H1 (cell line): ENCODE results near the gene SLC34A1. TPM values are rescaled to one million over a fixed set of nuclear protein-coding genes. Genes with fewer than 3 reads are reported as not detected.

Experiments
- CTCF ChIA-PET: fragments of 300-600 bp; sonication (Branson Sonifier 250); formaldehyde crosslinking; loops from one replicate; lab custom pipeline; 2021; ENCODE audit not compliant: partially characterized antibody; lab: Charles Lee
- POLR2A ChIA-PET: fragments of 300-600 bp; sonication (Branson Sonifier 250); formaldehyde crosslinking; loops from one replicate; lab custom pipeline; 2021; ENCODE audit warnings: inconsistent platforms; ENCODE audit not compliant: partially characterized antibody; lab: Charles Lee
- DNase-seq, 2 experiments: peaks; one replicate each; pipeline versions ENCODE4 v3.0.0 to v3.0.0-alpha.2; 2010 to 2022; ENCODE audit warnings: low spot score in 2 of 2, low read depth in 1 of 2, mixed read lengths in 1 of 2
- FAIRE-seq: peaks from 2 replicates; lab custom pipeline; 2011; peaks lifted over from hg19 to GRCh38; lab: Jason Lieb, UNC
- H2AFZ ChIP-seq: 2 replicates; pipeline ENCODE4 v1.8.1; 2012; ENCODE audit warnings: low read length, inconsistent platforms
- H2AK5ac ChIP-seq: 2 replicates; pipeline ENCODE4 v1.6.1; 2013; ENCODE audit warnings: low read depth, low read length
- H2BK120ac ChIP-seq: replicated peaks from 2 replicates; pipeline ENCODE3; 2013; ENCODE audit warnings: low read depth, low read length, inconsistent platforms
- H2BK12ac ChIP-seq: 2 replicates; pipeline ENCODE4 v1.6.1; 2013; ENCODE audit warnings: low read depth, low read length
- H2BK15ac ChIP-seq: 2 replicates; pipeline ENCODE4 v1.6.1; 2013; ENCODE audit warnings: low read length
- H2BK20ac ChIP-seq: 2 replicates; pipeline ENCODE4 v1.6.1; 2013; ENCODE audit warnings: low read length
- H2BK5ac ChIP-seq: 2 replicates; pipeline ENCODE4 v1.6.1; 2013; ENCODE audit warnings: low read depth, low read length
- H3K14ac ChIP-seq: 2 replicates; pipeline ENCODE4 v1.6.1; 2013; ENCODE audit warnings: inconsistent platforms; ENCODE audit not compliant: insufficient read length
- H3K18ac ChIP-seq: 2 replicates; pipeline ENCODE4 v1.6.1; 2013; ENCODE audit warnings: low read length; ENCODE audit errors: extremely low read depth
- H3K23ac ChIP-seq: 2 replicates; pipeline ENCODE4 v1.6.1; 2013; ENCODE audit warnings: inconsistent platforms; ENCODE audit not compliant: insufficient read length
- H3K23me2 ChIP-seq: 2 replicates; pipeline ENCODE4 v1.6.1; 2013; ENCODE audit warnings: low read depth, low read length
- H3K27ac ChIP-seq: 2 replicates; pipeline ENCODE4 v1.6.1; 2011; ENCODE audit warnings: low read depth, low read length, inconsistent platforms
- H3K27me3 ChIP-seq, 4 experiments: replicated peaks in 1 of 4; 1 replicate in 1 of 4; 2 replicates in 3 of 4; pipeline versions ENCODE4 v1.6.1 to v1.8.1; 2011 to 2013; ENCODE audit warnings: low read length in 3 of 4, mild to moderate bottlenecking in 3 of 4, inconsistent platforms in 2 of 4, mixed read lengths in 2 of 4, moderate library complexity in 1 of 4; ENCODE audit not compliant: control insufficient read depth in 3 of 4, insufficient read depth in 3 of 4; ENCODE audit errors: extremely low read depth in 1 of 4
- H3K36me3 ChIP-seq, 4 experiments: 2 replicates each; pipeline versions ENCODE4 v1.6.1 to v1.8.1; 2011 to 2013; ENCODE audit warnings: mild to moderate bottlenecking in 4 of 4, low read length in 3 of 4, moderate library complexity in 2 of 4, control low read depth in 1 of 4, inconsistent platforms in 1 of 4; ENCODE audit not compliant: insufficient read depth in 4 of 4, control insufficient read depth in 2 of 4
- H3K4ac ChIP-seq: replicated peaks from 2 replicates; pipeline ENCODE3; 2013; ENCODE audit warnings: low read length, low read depth, mixed read lengths, inconsistent platforms; ENCODE audit not compliant: insufficient read length
- H3K4me1 ChIP-seq, 4 experiments: replicated peaks in 1 of 4; 1 replicate in 1 of 4; 2 replicates in 3 of 4; pipeline versions ENCODE4 v1.6.1 to v1.8.1; 2011 to 2013; ENCODE audit warnings: low read length in 3 of 4, inconsistent platforms in 2 of 4, mixed read lengths in 1 of 4; ENCODE audit not compliant: insufficient read depth in 4 of 4, control insufficient read depth in 3 of 4
- H3K4me2 ChIP-seq, 2 experiments: 2 replicates each; pipeline versions ENCODE4 v1.6.1 to v1.8.1; 2011 to 2013; ENCODE audit warnings: low read depth in 2 of 2, low read length in 2 of 2, control low read depth in 1 of 2, inconsistent platforms in 1 of 2, mild to moderate bottlenecking in 1 of 2; ENCODE audit not compliant: insufficient read depth in 1 of 2
- H3K4me3 ChIP-seq, 4 experiments: fragments of 200-600, 300-600 bp in 1 of 4; sonication (generic), shearing (Covaris generic), sonication (Bioruptor Twin) in 1 of 4; 2 replicates each; pipeline versions ENCODE4 v1.5.1 to v1.8.1; 2011 to 2016; ENCODE audit warnings: low read length in 4 of 4, low read depth in 3 of 4, control low read depth in 2 of 4, inconsistent platforms in 2 of 4, mild to moderate bottlenecking in 2 of 4, mixed read lengths in 1 of 4, moderate library complexity in 1 of 4; ENCODE audit not compliant: insufficient read depth in 2 of 4; ENCODE audit errors: extremely low read depth in 1 of 4
- H3K56ac ChIP-seq: replicated peaks from 2 replicates; pipeline ENCODE3; 2013; ENCODE audit warnings: low read depth, mild to moderate bottlenecking, mixed read lengths, low read length, inconsistent platforms; ENCODE audit not compliant: insufficient read length
- H3K79me1 ChIP-seq: 2 replicates; pipeline ENCODE4 v1.6.1; 2013; ENCODE audit warnings: low read depth, low read length, control low read depth
- H3K79me2 ChIP-seq, 2 experiments: 2 replicates each; pipeline versions ENCODE4 v1.6.1 to v1.8.1; 2012 to 2013; ENCODE audit warnings: low read length in 2 of 2, mild to moderate bottlenecking in 2 of 2, inconsistent platforms in 1 of 2; ENCODE audit not compliant: insufficient read depth in 2 of 2, control insufficient read depth in 1 of 2
- H3K9ac ChIP-seq, 4 experiments: replicated peaks in 1 of 4; 1 replicate in 1 of 4; 2 replicates in 3 of 4; pipeline versions ENCODE4 v1.6.1 to v1.8.1; 2011 to 2013; ENCODE audit warnings: low read depth in 3 of 4, low read length in 3 of 4, control low read depth in 2 of 4, mild to moderate bottlenecking in 2 of 4, moderate library complexity in 2 of 4, inconsistent platforms in 1 of 4; ENCODE audit errors: extremely low read depth in 1 of 4
- H3K9me3 ChIP-seq, 2 experiments: 2 replicates each; pipeline versions ENCODE4 v1.6.1 to v1.8.1; 2012 to 2013; ENCODE audit warnings: mild to moderate bottlenecking in 2 of 2, moderate library complexity in 2 of 2, control low read depth in 1 of 2, inconsistent platforms in 1 of 2, low read depth in 1 of 2, low read length in 1 of 2, mixed read lengths in 1 of 2; ENCODE audit not compliant: insufficient read depth in 2 of 2
- H4K20me1 ChIP-seq, 2 experiments: replicated peaks in 1 of 2; 2 replicates each; pipeline versions ENCODE3 to v1.8.1; 2011 to 2013; ENCODE audit warnings: inconsistent platforms in 2 of 2, low read length in 2 of 2, mild to moderate bottlenecking in 1 of 2; ENCODE audit not compliant: insufficient read depth in 2 of 2, control insufficient read depth in 1 of 2
- H4K5ac ChIP-seq: 2 replicates; pipeline ENCODE4 v1.6.1; 2013; ENCODE audit warnings: low read length, low read depth, mixed read lengths, inconsistent platforms; ENCODE audit not compliant: insufficient read length
- H4K8ac ChIP-seq: 2 replicates; pipeline ENCODE4 v1.8.0; 2013; ENCODE audit warnings: mild to moderate bottlenecking, moderate library complexity, low read length, inconsistent platforms; ENCODE audit not compliant: insufficient read depth; ENCODE audit errors: extremely low read depth
- H4K91ac ChIP-seq: replicated peaks from 2 replicates; pipeline ENCODE3; 2013; ENCODE audit warnings: low read length, mixed read lengths, inconsistent platforms; ENCODE audit not compliant: insufficient read length
- ASH2L ChIP-seq: fragments of 200-600, 300-600 bp; sonication (generic); IDR thresholded peaks from one replicate; pipeline ENCODE4 v1.7.1; 2017; ENCODE audit warnings: low read length
- CEBPB ChIP-seq: IDR thresholded peaks from 2 replicates; pipeline ENCODE4 v1.6.1; 2012; ENCODE audit warnings: low read depth, low read length
- CHD1 ChIP-seq: IDR thresholded peaks from 2 replicates; pipeline ENCODE4 v1.6.1; 2012; ENCODE audit warnings: low read depth, low read length, improper control_type of control experiment
- CREB1 ChIP-seq: IDR thresholded peaks from 2 replicates; pipeline ENCODE4 v1.6.1; 2012; ENCODE audit warnings: inconsistent platforms
- CTCF ChIP-seq, 3 experiments: IDR thresholded peaks; 1 replicate in 2 of 3; 2 replicates in 1 of 3; pipeline versions ENCODE4 v1.5.1 to v1.6.1; 2011; ENCODE audit warnings: low read length in 3 of 3, mild to moderate bottlenecking in 3 of 3, inconsistent platforms in 2 of 3, low read depth in 1 of 3, moderate library complexity in 1 of 3; ENCODE audit not compliant: insufficient read depth in 1 of 3; ENCODE audit errors: control extremely low read depth in 1 of 3
- EZH2 ChIP-seq: fragments of 200-600 bp; sonication (generic); IDR thresholded peaks from 2 replicates; pipeline ENCODE4 v1.7.1; 2012; ENCODE audit warnings: low read depth, mild to moderate bottlenecking, moderate library complexity, low read length, inconsistent platforms; ENCODE audit not compliant: severe bottlenecking
- POLR2A ChIP-seq, 2 experiments: IDR thresholded peaks; 1 replicate in 1 of 2; 2 replicates in 1 of 2; pipeline ENCODE4 v1.6.1; 2011; ENCODE audit warnings: low read depth in 2 of 2, low read length in 2 of 2, mild to moderate bottlenecking in 2 of 2; ENCODE audit errors: control extremely low read depth in 1 of 2
- SP4 ChIP-seq: IDR thresholded peaks from 2 replicates; pipeline ENCODE4 v1.6.1; 2012; ENCODE audit warnings: low read length, inconsistent platforms
- YY1 ChIP-seq: IDR thresholded peaks from 2 replicates; pipeline ENCODE4 v1.6.1; 2011; ENCODE audit warnings: low read depth, mild to moderate bottlenecking, low read length
- WGBS, 2 experiments: shearing (Covaris generic) in 1 of 2; methylation state at CpG; one replicate each; pipeline versions ENCODE4 v1.1.6 to v1.1.7; 2013 to 2015; ENCODE audit warnings: low lambda C conversion rate in 2 of 2, mixed read lengths in 2 of 2, inconsistent platforms in 1 of 2, low coverage in 1 of 2, missing lambda C conversion rate in 1 of 2; ENCODE audit not compliant: insufficient replicate concordance in 2 of 2, insufficient coverage in 1 of 2, insufficient read length in 1 of 2; ENCODE audit errors: extremely low coverage in 1 of 2, missing lambda C conversion rate in 1 of 2; 5-methylcytosine and 5-hydroxymethylcytosine counted together
- polyA plus RNA-seq, 7 experiments: library from polyadenylated mRNA; depleted of rRNA in 3 of 7; stranded (reverse) in 5 of 7; unstranded in 2 of 7; fragments of >200 nt in 5 of 7; fragments of 200-250 nt in 2 of 7; gene quantifications; 1 replicate in 5 of 7; 2 replicates in 1 of 7; 4 replicates in 1 of 7; pipeline versions ENCODE4 v1.2.1 to v1.2.3, GENCODE V29; 2011 to 2013; ENCODE audit warnings: missing spikeins in 2 of 7, mixed read lengths in 2 of 7
- total RNA-seq: library from RNA; stranded (reverse); fragmentation: NEBNext Ultra II Directional; extraction: Animal tissue kit (Norgen Biotek cat#: 25700); gene quantifications from 2 replicates; pipeline ENCODE4 v1.2.1, GENCODE V29; 2021

SLC34A1 gene
- total and polyA plus RNA-seq, 2 of the 8 experiments (the other 6 are each of a cell fraction or from before 2014, with no cell fraction given): not detected

GRCh38 chr5:177361418-177362291 lies 22.6 kb upstream of the SLC34A1 start:
- CTCF ChIA-PET: interaction anchor here (0.6 to 15.6 kb wide), 9 partner anchors 9 to 1781 kb away, joined by 3 to 251 read pairs (median 7); partner anchors contain the start of genes LMAN2, MXD3 and SLC34A1
- Histone ChIP-seq H3K9ac (no peak overlapping the region; a peak in 1 of 7 replicates), H2BK20ac (no peak overlapping the region), H3K23me2 (peaks cover 7% of the 10 kb centered on the region; the same call in 1 of the 2 replicates), H4K8ac (no peak overlapping the region; the same call in 1 of the 2 replicates), H3K36me3 (no peaks in the 10 kb centered on the region), H3K79me1 (no peaks in the 10 kb centered on the region), H2AK5ac (no peak overlapping the region), H2BK5ac (no peak overlapping the region), H3K56ac (no peak overlapping the region), H4K20me1 (no peaks in the 10 kb centered on the region), H3K27ac (no peak overlapping the region), H3K27me3 (peaks cover 0 to 5% (median 3%) of the 10 kb centered on the region in 4 experiments; a peak in 4 of 7 replicates), H2BK15ac (0 out of 2 replicates have a peak overlapping the region, but pooled peaks have one; percentile 46), H3K4me1 (peaks cover 2 to 21% (median 18%) of the 10 kb centered on the region in 4 experiments), H3K9me3 (no peaks in the 10 kb centered on the region), H4K5ac (no peak overlapping the region), H2BK12ac (0 out of 2 replicates have a peak overlapping the region, but pooled peaks have one; percentile 87), H3K79me2 (no peaks in the 10 kb centered on the region), H3K4me3 (peak overlapping the region in 1 of 4 experiments; percentile 69; a peak in 2 of 8 replicates), H2AFZ (no peak overlapping the region), H3K4me2 (peak overlapping the region; percentile 70 to 80; a peak in 2 of 4 replicates), H3K18ac (no peak overlapping the region; the same call in 1 of the 2 replicates), H3K4ac (peak overlapping the region; percentile 65), H3K14ac (no peak overlapping the region), H2BK120ac (peak overlapping the region; percentile 47), H3K23ac (no peak overlapping the region), H4K91ac (peak overlapping the region; percentile 98)
- no peak for DNase-seq
- 87% methylated on average over 6 of the region's 6 CpGs; no CpG with 5 or more reads in 1 of the 2 experiments for WGBS, 2 experiments
- POLR2A ChIA-PET: interaction anchor here (0.9 to 3.1 kb wide), 6 partner anchors 11 to 94 kb away, joined by 3 to 25 read pairs (median 3); partner anchors contain the start of gene LMAN2
- no peak for FAIRE-seq
- TF ChIP-seq YY1 (no peak), EZH2 (no peak), CTCF (IDR thresholded peaks at IDR 0.05; ENCODE audit: control extremely low read depth in 1 of 3, insufficient read depth in 1 of 3, low read depth in 1 of 3, low read length in 3 of 3) (no peak), SP4 (no peak), CHD1 (no peak), CREB1 (no peak), ASH2L (no peak), CEBPB (no peak), POLR2A (IDR thresholded peaks at IDR 0.05; ENCODE audit: control extremely low read depth in 1 of 2, low read depth in 2 of 2, low read length in 2 of 2) (no peak)
